Stimulated activated CD8-positive, alpha-beta memory T cell treated with anti-CD3 and anti-CD28 coated beads, Interleukin-7, amount 100 ng/mL, for 48 hours (primary cell): Measurements from ENCODE around the gene DLK2.

Experiments
- DNase-seq, 2 donors: peaks; one replicate each; pipeline ENCODE4 v3.0.0-alpha.2; 2020; ENCODE audit warnings: low read depth in 1 of 2; ENCODE audit errors: extremely low read depth in 1 of 2

The DLK2 gene

GRCh38 chr6:43454696-43455530, 435 bp downstream of the DLK2 start:
- DNase-seq = no peak

GRCh38 chr6:43454290-43454695, 1.1 kb downstream of the DLK2 start:
- DNase-seq = peak; percentile 33 to 38

DNA sequence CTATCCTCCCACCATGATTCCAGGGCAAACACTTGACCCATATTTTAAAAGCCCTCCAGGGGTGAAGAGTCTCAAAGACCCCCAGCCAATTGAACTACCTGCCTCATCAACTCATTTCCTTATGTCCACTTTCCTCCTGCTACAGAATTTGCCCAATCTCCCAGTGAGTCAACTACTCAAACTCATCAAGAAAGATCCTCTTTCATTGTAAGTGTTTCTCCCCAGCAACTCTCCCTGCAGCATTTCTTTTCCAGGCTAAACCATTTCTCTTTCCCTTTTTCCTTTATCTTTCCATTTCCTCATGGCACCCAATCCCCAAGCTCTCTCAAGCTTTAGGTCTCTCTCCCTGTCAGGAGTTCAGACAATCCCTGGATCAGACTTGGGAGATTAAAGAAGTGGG, 1.5 kb downstream of the DLK2 start:
- no peak for DNase-seq

DNA sequence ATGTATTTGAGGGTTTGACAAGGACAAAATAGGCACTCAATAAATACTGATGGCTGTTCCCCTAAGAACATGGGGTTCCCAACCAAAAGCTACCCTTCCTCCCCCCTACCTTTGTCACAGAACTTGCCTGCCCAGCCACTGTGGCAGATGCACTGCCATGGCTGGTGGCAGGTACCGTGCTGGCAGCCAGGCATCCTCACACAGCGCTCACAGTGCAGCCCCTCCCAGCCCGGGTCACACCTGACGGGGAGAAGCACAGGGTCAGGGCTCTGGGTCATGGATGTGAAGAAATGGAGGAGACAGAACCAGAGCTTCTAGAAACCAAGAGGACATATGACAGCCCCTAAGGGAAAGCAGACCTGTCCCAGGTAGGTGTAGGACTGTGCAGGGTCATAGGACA, 2.5 kb downstream of the DLK2 start:
- no peak for DNase-seq

DNA sequence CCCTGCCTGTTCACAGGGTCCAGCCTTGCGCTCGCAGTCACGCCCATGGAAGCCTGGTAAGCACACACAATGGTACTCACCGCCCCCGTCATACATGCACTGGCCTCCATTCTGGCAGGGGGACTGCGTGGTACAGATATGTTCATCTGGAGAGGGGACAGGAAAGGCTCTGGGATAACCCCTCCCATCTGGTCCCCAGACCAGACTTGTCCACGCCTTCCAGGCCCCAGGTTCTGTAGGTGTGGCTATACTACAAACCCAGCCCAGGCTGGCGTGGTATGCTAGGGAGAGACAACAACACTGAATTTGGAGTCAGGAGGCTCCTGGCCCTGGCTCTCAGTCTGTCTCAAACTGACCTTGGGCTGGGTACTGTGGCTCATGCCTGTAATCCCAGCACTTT, 3.4 kb downstream of the DLK2 start:
- DNase-seq = no peak

DNA sequence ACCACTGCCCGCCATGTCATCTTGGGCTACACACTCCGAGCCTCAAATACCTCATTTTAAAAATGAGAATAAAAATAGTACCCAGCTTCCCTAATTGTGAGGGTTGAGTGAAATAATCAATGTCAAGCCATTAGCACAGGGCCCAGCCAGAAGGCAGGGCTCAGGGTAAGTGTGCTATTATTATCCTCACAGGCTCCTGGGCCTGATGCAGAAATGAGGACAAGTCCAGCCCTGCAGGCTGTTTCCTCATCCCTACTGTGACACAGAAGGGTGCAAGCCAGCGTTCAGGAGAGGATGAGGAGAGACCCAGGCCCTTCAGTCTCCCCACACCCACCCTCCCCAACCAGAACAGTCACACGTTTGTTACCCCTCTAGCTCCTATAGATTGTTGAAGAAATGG, 4.0 kb downstream of the DLK2 start:
- no peak for DNase-seq

GRCh38 chr6:43450699-43451131, 4.6 kb downstream of the DLK2 start:
- DNase-seq = no peak

GRCh38 chr6:43448916-43449315, 6.4 kb downstream of the DLK2 start:
- no peak for DNase-seq

GRCh38 chr6:43447604-43448003, 7.7 kb downstream of the DLK2 start:
- DNase-seq = no peak

DNA sequence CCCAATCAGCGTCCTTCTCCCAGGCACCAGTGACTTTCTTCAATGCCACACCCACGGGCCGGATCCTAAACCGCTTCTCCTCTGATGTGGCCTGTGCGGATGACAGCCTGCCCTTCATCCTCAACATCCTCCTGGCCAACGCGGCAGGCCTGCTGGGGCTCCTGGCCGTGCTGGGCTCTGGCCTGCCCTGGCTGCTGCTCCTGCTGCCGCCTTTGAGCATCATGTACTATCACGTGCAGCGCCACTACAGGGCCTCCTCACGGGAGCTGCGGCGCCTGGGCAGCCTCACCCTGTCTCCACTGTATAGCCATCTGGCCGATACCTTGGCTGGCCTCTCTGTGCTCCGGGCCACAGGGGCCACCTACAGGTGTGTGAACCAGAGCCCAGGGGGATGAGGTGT, 9.8 kb downstream of the DLK2 start:
- no peak for DNase-seq

- no peak for DNase-seq
Measured at GRCh38 chr6:43444582-43444981, 10.8 kb downstream of the DLK2 start.

- DNase-seq = no peak
Measured at GRCh38 chr6:43444036-43444435, 11.3 kb downstream of the DLK2 start.

GRCh38 chr6:43442935-43443334, 12.4 kb downstream of the DLK2 start:
- DNase-seq = no peak

DNA sequence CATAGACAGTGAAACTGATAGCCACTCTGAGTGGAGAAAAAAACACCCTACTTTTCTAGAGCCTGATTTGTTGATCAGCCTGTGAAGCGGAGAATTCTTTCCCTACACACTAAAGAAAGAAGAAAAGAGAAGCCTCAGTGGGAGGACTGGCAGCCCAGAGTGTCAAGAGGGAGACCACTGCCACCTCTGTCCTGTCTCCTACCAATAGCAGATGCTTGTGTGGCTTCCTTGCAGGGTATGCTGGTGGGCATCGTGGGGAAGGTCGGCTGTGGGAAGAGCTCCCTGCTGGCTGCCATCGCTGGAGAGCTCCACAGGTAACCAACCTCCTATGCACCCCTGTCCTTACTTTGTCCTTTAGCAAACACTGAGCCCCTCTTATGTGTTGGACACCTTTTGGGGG, 17.6 kb downstream of the DLK2 start:
- no peak for DNase-seq

- DNase-seq = no peak
Measured at GRCh38 chr6:43436577-43437282, 18.6 kb downstream of the DLK2 start.

DNA sequence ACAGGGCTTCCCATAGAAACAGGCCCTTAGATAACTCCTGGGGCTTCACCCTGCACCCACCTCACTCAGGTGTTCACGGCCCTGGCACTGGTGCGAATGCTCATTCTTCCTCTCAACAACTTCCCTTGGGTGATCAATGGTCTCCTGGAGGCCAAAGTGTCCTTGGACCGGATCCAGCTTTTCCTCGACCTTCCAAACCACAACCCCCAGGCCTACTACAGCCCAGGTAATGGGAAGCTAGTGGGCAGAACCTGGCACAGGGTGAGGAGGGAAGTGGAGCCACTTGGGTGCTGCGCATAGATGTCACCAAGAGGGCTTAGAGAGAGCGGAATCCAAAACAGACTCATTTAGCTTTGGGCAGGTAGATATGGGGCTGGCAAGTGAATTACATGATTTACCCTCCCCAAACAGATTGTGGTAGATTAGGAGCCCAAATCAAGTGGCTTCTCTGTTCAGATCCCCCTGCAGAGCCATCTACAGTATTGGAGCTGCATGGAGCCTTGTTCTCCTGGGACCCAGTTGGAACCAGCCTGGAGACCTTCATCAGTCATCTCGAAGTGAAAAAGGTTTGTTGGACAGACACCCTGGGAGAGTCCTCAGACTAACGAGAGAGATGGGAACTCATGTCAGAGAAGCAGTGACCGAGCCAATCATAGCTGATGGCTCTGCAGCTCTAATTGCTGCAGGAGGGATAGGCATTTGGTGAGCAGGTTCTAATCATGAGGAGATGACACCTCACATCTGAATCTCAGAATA, 19.5 kb downstream of the DLK2 start:
- no peak for DNase-seq

DNA sequence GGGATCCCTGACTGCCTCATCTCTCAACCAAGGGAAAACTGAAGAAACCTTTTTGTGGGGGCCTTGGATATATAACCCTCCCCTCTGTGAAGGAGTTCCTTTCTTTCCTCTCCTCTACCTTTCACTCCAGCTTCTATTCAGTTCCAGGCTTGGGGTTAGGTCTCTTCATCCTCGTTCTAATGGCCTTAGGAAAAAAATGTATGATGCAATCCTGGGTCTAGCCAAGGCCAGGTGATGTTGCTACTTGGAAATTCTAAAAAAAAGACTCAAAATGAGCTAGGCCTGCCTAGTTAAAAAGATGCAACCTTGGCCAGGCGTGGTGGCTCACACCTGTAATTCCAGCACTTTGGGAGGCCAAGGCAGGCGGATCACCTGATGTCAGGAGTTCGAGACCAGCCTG, 20.4 kb downstream of the DLK2 start:
- DNase-seq = no peak

DNA sequence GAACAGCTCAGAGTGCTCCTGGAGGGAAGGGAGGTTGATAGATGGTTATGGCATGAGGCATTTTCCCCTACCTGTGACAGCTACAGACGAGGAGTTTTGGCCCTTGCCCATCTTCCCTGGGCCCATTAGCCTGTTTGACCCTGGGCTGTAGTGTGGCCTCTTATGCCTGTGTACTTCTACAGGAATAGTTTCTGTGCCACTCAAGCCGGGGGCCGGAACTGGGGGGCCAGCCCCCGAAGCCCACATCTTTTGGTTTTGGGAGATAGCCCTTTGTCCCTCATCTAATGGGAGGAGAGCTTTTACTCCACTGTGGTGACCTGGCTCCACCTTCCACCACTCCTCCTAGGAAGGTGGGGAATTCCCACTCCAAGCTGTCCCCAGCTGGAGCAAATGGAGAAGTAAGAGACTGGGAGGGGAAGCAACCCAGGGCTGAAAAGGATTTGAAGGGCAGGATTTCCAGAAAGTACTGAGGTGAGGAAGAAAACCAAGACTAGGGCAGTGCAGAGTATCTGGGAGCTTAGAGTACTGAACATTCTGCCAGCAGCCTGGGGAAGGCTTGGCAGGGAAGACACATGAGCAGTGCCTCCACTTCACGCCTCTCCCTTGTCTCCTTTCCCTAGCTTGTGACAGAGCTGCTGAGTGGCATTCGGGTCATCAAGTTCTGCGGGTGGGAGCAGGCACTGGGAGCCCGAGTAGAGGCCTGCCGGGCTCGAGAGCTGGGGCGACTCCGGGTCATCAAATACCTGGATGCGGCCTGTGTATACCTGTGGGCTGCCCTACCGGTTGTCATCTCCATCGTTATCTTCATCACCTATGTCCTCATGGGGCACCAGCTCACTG, 21.1 kb downstream of the DLK2 start:
- DNase-seq = no peak

GRCh38 chr6:43433148-43433547, 22.2 kb downstream of the DLK2 start:
- no peak for DNase-seq

DNA sequence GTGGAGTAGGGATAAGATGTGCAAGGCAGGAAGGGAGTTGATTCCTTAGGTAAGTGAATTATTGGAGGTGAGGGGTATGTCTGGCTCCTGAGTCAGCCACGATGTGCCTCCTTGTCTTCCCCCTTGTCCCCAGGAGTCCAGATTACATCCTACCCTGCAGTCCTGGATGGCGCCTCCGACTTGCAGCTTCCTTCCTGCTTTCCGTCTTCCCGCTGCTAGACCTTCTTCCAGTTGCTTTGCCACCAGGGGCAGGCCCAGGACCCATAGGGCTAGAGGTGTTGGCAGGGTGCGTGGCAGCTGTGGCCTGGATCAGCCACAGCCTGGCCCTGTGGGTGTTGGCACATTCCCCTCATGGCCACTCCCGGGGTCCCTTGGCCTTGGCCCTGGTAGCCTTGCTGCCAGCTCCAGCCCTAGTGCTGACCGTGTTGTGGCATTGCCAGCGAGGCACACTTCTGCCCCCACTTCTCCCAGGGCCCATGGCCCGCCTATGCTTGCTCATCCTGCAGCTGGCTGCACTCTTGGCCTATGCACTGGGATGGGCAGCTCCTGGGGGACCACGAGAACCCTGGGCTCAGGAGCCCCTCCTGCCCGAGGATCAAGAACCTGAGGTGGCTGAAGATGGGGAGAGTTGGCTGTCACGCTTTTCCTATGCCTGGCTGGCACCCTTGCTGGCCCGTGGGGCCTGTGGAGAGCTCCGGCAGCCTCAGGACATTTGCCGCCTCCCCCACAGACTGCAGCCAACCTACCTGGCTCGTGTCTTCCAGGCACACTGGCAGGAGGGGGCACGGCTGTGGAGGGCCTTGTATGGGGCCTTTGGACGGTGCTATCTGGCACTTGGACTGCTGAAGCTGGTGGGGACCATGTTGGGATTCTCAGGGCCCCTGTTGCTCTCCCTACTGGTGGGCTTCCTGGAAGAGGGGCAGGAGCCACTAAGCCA, 23.1 kb downstream of the DLK2 start:
- no peak for DNase-seq
